Prostate gland (tissue), 2 donors: ENCODE measurements around the gene TNFRSF13B. TPM values are rescaled to one million over a fixed set of nuclear protein-coding genes. Genes with fewer than 3 reads are reported as not detected.

Source experiments
- DNase-seq: peaks from one replicate; pipeline ENCODE4 v3.0.0-alpha.2; 2019; ENCODE audit warnings: low spot score
- H3K27ac ChIP-seq, 2 donors: fragments of 200-600 bp; sonication (generic); 2 replicates each; pipeline ENCODE4 v1.5.1; 2017 to 2019
- H3K27me3 ChIP-seq: fragments of 200-600 bp; sonication (generic); replicated peaks from 2 replicates; pipeline ENCODE4 v1.5.1; 2019; ENCODE audit not compliant: insufficient read depth
- H3K36me3 ChIP-seq, 2 donors: fragments of 200-600 bp; sonication (generic); 1 replicate in 1 of 2; 2 replicates in 1 of 2; pipeline versions ENCODE4 v1.5.1 to v1.8.1; 2017 to 2019
- H3K4me1 ChIP-seq: fragments of 200-600 bp; sonication (generic); replicated peaks from 2 replicates; pipeline ENCODE4 v1.5.1; 2019
- H3K4me3 ChIP-seq, 2 donors: fragments of 200-600 bp; sonication (generic); 2 replicates each; pipeline ENCODE4 v1.5.1; 2017 to 2019
- H3K9me3 ChIP-seq: fragments of 200-600 bp; sonication (generic); 2 replicates; pipeline ENCODE4 v1.5.1; 2017
- POLR2A ChIP-seq: fragments of 450-650 bp; IDR thresholded peaks from one replicate; pipeline ENCODE4 v1.6.1; 2016; ENCODE audit warnings: antibody characterized with exemption, mild to moderate bottlenecking
- POLR2AphosphoS5 ChIP-seq: sonication (generic); formaldehyde crosslinking; IDR thresholded peaks from one replicate; pipeline ENCODE4 v1.6.1; 2017; ENCODE audit warnings: antibody characterized with exemption
- WGBS: methylation state at CpG from one replicate; pipeline ENCODE4 v1.1.5; 2018; 5-methylcytosine and 5-hydroxymethylcytosine counted together
- intact Hi-C: fragments of 100-400 bp; cut with DNase I; formaldehyde crosslinking; loops from one replicate; pipeline ENCODE4 v1.14.2; 2022
- total RNA-seq, 2 donors: library from RNA; depleted of rRNA; stranded (reverse); fragments of >200 nt; gene quantifications; one replicate each; pipeline ENCODE4 v1.1.0, GENCODE V29; 2016
- TF ChIP-seq, protein P1 (sequence below), 4 experiments: fragments of 200-600 bp in 2 of 4; fragments of 450-650 bp in 2 of 4; sonication (generic) in 2 of 4; IDR thresholded peaks; 1 replicate in 3 of 4; 2 replicates in 1 of 4; pipeline ENCODE4 v1.5.1; 2016 to 2019; ENCODE audit warnings: antibody characterized with exemption in 4 of 4, mild to moderate bottlenecking in 2 of 4, moderate library complexity in 2 of 4

The TNFRSF13B gene
- total RNA-seq, 2 donors from 2014 or later: not detected

DNA sequence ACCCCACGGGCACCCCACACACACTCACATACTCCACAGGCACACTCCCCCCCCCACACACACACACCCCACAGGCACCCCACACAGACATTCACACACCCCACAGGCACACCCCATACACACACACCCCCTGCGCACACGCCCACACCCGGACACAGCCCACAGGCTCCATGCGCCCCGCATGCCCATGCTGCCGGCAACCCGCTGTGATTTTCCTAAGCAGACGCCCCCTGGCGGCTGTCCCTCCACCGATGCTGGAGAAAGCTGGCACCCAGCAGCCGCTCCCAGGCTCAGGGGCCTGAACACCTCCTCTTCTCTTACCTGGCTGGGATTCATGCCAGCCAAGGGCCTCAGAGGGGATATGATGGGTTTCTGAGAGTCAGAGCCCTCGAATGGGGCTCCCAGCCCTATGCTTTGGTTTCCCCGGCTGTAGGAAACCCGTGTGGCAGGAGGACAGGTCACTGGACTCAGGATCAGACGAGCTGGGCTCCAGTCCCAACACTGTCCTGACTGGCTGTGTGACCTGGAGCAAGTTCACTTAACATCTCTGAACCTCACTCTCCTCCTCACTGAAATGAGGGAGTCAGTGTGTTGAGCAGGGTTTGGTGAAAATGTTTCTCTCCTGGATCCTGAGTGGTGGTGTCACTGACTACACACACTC lies 19.6 kb upstream of the TNFRSF13B start:
- 19% methylated on average over 12 of the region's 16 CpGs for WGBS
- Histone ChIP-seq H3K9me3 (no peaks in the 10 kb centered on the region), H3K4me1 (no peaks in the 10 kb centered on the region), H3K27me3 (no peaks in the 10 kb centered on the region), H3K4me3 (no peak overlapping the region), H3K36me3 (no peaks in the 10 kb centered on the region), H3K27ac (no peak overlapping the region)
- no peak for TF ChIP-seq POLR2AphosphoS5
- TF ChIP-seq, protein P1, sequence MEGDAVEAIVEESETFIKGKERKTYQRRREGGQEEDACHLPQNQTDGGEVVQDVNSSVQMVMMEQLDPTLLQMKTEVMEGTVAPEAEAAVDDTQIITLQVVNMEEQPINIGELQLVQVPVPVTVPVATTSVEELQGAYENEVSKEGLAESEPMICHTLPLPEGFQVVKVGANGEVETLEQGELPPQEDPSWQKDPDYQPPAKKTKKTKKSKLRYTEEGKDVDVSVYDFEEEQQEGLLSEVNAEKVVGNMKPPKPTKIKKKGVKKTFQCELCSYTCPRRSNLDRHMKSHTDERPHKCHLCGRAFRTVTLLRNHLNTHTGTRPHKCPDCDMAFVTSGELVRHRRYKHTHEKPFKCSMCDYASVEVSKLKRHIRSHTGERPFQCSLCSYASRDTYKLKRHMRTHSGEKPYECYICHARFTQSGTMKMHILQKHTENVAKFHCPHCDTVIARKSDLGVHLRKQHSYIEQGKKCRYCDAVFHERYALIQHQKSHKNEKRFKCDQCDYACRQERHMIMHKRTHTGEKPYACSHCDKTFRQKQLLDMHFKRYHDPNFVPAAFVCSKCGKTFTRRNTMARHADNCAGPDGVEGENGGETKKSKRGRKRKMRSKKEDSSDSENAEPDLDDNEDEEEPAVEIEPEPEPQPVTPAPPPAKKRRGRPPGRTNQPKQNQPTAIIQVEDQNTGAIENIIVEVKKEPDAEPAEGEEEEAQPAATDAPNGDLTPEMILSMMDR (IDR thresholded peaks at IDR 0.05): peak; percentile 42 to 80 (median 72)
- intact Hi-C loops: no loop called here
- peak; percentile 79 for DNase-seq

DNA sequence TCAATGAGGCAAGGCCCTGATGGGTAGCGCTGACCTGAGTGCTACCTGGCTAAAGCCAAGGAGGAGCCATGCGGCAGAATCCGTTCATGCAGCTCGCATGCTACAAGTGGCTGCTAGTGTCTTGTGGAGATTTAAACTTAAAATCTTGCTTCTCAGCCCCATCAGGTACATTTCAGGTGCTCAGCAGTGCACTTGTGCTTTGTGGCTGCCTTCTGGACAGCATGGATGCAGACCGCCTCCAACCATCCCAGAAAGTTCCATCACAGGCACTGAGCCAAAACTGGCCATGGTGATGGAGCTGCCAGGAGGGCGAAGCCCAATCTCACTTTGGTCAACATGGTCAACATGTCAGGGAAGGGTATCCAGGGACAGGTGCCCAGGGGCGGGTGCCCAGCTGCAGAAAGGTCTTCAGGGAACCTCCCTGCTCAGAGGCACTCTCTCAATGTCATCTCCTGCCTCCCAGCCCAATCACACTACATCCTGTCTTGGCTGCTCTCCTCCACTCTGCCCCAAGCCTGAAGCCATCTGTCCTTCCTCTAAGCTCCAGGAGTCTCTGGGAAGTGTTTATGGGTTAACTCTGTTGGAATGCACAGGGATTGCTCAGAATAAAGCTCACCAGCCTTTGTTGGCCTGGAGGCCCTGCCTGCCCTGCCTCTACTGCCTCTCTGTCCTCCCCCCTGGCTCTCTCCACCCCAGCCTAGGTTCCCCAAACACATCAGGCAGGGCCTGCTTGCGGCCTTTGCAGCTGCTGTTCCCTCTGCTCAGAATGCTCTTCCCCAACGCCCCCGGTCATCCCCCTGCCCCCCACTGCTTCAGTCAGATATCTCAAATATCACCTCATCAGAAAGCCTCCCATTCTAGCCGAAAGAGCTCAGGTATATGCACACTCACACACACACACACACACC lies 18.3 kb upstream of the TNFRSF13B start:
- Histone ChIP-seq H3K4me3 (no peak overlapping the region), H3K9me3 (no peaks in the 10 kb centered on the region), H3K36me3 (no peaks in the 10 kb centered on the region), H3K27ac (no peak overlapping the region), H3K27me3 (no peaks in the 10 kb centered on the region), H3K4me1 (no peaks in the 10 kb centered on the region)
- 94% methylated on average over 11 of the region's 11 CpGs for WGBS
- TF ChIP-seq POLR2A (no peak), POLR2AphosphoS5 (no peak)
- TF ChIP-seq, protein P1 (IDR thresholded peaks at IDR 0.05): no peak
- no peak for DNase-seq
- intact Hi-C loops: loop anchor here (10.0 kb wide), 1 partner anchor 405 kb away; no protein-coding TSS in a partner anchor

DNA sequence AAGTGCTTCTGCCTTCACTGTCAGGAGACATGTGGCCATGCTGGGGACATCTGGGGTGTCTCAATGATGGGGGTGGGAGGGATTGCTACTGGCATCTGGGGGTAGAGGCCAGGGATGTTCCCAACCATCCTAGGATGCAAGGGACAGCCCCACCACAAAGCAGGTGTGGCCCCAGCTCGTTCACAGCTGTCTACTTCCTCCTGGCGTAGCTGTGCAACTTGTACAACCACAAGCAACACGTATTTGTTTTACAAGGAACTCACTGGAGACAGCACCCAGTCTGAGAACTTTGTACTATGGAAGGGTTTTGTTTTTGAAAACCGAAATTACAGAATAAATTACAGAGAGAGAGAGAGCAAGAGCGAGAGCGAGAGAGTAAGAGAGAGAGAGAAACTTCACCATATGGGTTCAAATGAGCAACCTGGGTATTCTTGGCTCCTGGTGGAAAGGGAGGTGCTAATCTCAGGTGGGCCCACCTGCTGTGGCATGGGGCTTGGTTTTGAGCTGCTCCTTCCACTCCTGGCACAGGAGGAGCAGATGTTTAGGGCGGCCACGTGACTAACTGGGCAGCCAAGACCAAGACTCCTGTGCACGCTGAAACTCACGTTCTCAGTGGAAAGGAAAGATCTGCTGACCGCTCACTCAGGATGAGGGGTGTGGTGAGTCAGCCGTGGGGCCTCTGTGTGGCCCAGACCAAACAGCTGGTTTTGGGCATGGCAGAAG lies 17.5 kb upstream of the TNFRSF13B start:
- intact Hi-C loops: loop anchor here (10.0 kb wide), 1 partner anchor 405 kb away; no protein-coding TSS in a partner anchor
- no peak for DNase-seq
- H3K27ac ChIP-seq: no peak overlapping the region
- WGBS: 78% methylated on average over 12 of the region's 12 CpGs
- H3K4me1 ChIP-seq: no peaks in the 10 kb centered on the region
- no peaks in the 10 kb centered on the region for H3K9me3 ChIP-seq
- no peak overlapping the region for H3K4me3 ChIP-seq
- TF ChIP-seq POLR2AphosphoS5: no peak
- TF ChIP-seq, protein P1 (IDR thresholded peaks at IDR 0.05): no peak
- no peak for TF ChIP-seq POLR2A
- no peaks in the 10 kb centered on the region for H3K36me3 ChIP-seq
- H3K27me3 ChIP-seq: no peaks in the 10 kb centered on the region

DNA sequence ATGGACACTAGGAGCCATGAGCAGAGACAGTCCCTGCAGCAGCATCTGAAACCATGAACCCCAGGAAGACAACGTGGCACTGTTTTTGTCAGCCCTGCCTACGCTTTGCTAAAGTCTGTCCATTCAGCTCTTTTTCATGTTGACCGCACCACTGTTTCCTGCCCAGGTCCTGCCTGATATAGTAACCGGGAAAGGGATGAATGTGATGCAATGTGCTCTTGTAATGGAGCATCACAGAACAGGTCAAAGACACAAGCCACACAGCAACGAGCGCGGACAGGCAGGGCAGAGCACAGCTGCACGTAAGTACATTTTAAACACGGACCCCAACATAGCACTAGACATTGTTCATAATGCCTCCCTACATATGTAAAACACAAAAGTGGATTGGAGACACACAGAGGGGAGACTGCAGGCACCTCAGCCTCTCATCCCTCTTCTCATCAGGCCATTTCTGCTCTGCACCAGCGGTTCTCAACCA lies 16.9 kb upstream of the TNFRSF13B start:
- Histone ChIP-seq H3K9me3 (no peaks in the 10 kb centered on the region), H3K27ac (no peak overlapping the region), H3K4me3 (no peak overlapping the region), H3K4me1 (no peaks in the 10 kb centered on the region), H3K36me3 (no peaks in the 10 kb centered on the region), H3K27me3 (no peaks in the 10 kb centered on the region)
- 85% methylated on average over 10 of the region's 10 CpGs for WGBS
- no peak for DNase-seq
- no peak for TF ChIP-seq POLR2A
- TF ChIP-seq, protein P1 (IDR thresholded peaks at IDR 0.05): no peak
- TF ChIP-seq POLR2AphosphoS5: no peak
- intact Hi-C loops: loop anchor here (10.0 kb wide), 1 partner anchor 404 kb away; no protein-coding TSS in a partner anchor
